Sigmoid colon (tissue), 7 donors: ENCODE measurements around the gene SMIM14. TPM values are rescaled to one million over a fixed set of nuclear protein-coding genes. Genes with fewer than 3 reads are reported as not detected.

Experiments
- DNase-seq: peaks from one replicate; pipeline ENCODE4 v3.0.0-alpha.2; 2019
- H3K27ac ChIP-seq, 4 donors: fragments of 200-600 bp; sonication (generic); one replicate each; pipeline ENCODE4 v1.5.1; 2016 to 2019; ENCODE audit warnings: mild to moderate bottlenecking in 1 of 4
- H3K27me3 ChIP-seq, 3 donors: fragments of 200-600 bp; sonication (generic); one replicate each; pipeline ENCODE4 v1.5.1; 2019; ENCODE audit warnings: mild to moderate bottlenecking in 1 of 3
- H3K36me3 ChIP-seq, 4 donors: fragments of 200-600 bp; sonication (generic); one replicate each; pipeline ENCODE4 v1.5.1; 2016 to 2019
- H3K4me1 ChIP-seq, 4 donors: fragments of 200-600 bp; sonication (generic); one replicate each; pipeline ENCODE4 v1.5.1; 2017 to 2019
- H3K4me3 ChIP-seq, 4 donors: fragments of 200-600 bp; sonication (generic); one replicate each; pipeline ENCODE4 v1.5.1; 2017 to 2019; ENCODE audit warnings: mild to moderate bottlenecking in 2 of 4, moderate library complexity in 1 of 4
- H3K9me3 ChIP-seq, 4 donors: fragments of 200-600 bp in 3 of 4; sonication (generic) in 3 of 4; one replicate each; pipeline versions ENCODE4 v1.5.1 to v1.6.1; 2013 to 2019
- EP300 ChIP-seq, 4 donors: sonication (generic); formaldehyde crosslinking; IDR thresholded peaks; one replicate each; pipeline ENCODE4 v1.6.1; 2017; ENCODE audit warnings: antibody characterized with exemption in 4 of 4
- POLR2A ChIP-seq, 2 donors: fragments of 450-650 bp; IDR thresholded peaks; one replicate each; pipeline ENCODE4 v1.6.1; 2016; ENCODE audit warnings: antibody characterized with exemption in 2 of 2, mild to moderate bottlenecking in 2 of 2, moderate library complexity in 2 of 2
- POLR2AphosphoS5 ChIP-seq, 4 donors: sonication (generic); formaldehyde crosslinking; IDR thresholded peaks; one replicate each; pipeline ENCODE4 v1.6.1; 2017; ENCODE audit warnings: antibody characterized with exemption in 4 of 4
- WGBS, 2 donors: extraction: QIAGEN DNeasy Blood & Tissue Kit; methylation state at CpG; one replicate each; pipeline ENCODE4 v1.1.7; 2013; 5-methylcytosine and 5-hydroxymethylcytosine counted together
- intact Hi-C: fragments of 100-400 bp; cut with DNase I; formaldehyde crosslinking; loops from one replicate; pipeline ENCODE4 v1.15.1; 2023
- polyA plus RNA-seq, 3 donors: library from polyadenylated mRNA; stranded (reverse); fragments of 200-250 nt; gene quantifications; one replicate each; pipeline ENCODE4 v1.2.3, GENCODE V29; 2013
- total RNA-seq, 4 donors: library from RNA; depleted of rRNA; stranded (reverse); fragments of >200 nt; gene quantifications; one replicate each; pipeline ENCODE4 v1.1.0, GENCODE V29; 2016
- TF ChIP-seq, protein P1 (sequence below), 4 experiments: fragments of 450-650 bp in 3 of 4; fragments of 200-600 bp in 1 of 4; IDR thresholded peaks; one replicate each; pipeline ENCODE4 v1.5.1; 2016 to 2019; ENCODE audit warnings: antibody characterized with exemption in 4 of 4, mild to moderate bottlenecking in 3 of 4, moderate library complexity in 2 of 4
- donor health status: healthy with polysubstance abuse.
- donor health status: Bipolar disorder and iron deficiency.
- donor health status: healthy.

Gene SMIM14
- total and polyA plus RNA-seq, 7 donors = 16.6 to 341 (median 33.9) TPM

GRCh38 chr4:39530682-39531081, 108.0 kb downstream of the SMIM14 start:
- no peaks in the 10 kb centered on the region for H3K27me3 ChIP-seq
- intact Hi-C loops = no loop called here
- H3K27ac ChIP-seq = no peak overlapping the region
- no peak for TF ChIP-seq POLR2A (IDR thresholded peaks at IDR 0.05)
- no peak for TF ChIP-seq POLR2AphosphoS5 (IDR thresholded peaks at IDR 0.05)
- TF ChIP-seq, protein P1, sequence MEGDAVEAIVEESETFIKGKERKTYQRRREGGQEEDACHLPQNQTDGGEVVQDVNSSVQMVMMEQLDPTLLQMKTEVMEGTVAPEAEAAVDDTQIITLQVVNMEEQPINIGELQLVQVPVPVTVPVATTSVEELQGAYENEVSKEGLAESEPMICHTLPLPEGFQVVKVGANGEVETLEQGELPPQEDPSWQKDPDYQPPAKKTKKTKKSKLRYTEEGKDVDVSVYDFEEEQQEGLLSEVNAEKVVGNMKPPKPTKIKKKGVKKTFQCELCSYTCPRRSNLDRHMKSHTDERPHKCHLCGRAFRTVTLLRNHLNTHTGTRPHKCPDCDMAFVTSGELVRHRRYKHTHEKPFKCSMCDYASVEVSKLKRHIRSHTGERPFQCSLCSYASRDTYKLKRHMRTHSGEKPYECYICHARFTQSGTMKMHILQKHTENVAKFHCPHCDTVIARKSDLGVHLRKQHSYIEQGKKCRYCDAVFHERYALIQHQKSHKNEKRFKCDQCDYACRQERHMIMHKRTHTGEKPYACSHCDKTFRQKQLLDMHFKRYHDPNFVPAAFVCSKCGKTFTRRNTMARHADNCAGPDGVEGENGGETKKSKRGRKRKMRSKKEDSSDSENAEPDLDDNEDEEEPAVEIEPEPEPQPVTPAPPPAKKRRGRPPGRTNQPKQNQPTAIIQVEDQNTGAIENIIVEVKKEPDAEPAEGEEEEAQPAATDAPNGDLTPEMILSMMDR (IDR thresholded peaks at IDR 0.05) = no peak
- TF ChIP-seq EP300 (IDR thresholded peaks at IDR 0.05) = no peak
- no peaks in the 10 kb centered on the region for H3K9me3 ChIP-seq
- DNase-seq = no peak
- peaks cover 0 to 29% (median 3%) of the 10 kb centered on the region in 4 donors for H3K36me3 ChIP-seq
- WGBS, 2 donors = 97 to 99% methylated on average over 3 of the region's 3 CpGs
- H3K4me3 ChIP-seq = no peak overlapping the region
- H3K4me1 ChIP-seq = peaks cover 0 to 26% (median 20%) of the 10 kb centered on the region in 4 donors

GRCh38 chr4:39529534-39529933, 109.1 kb downstream of the SMIM14 start:
- TF ChIP-seq POLR2AphosphoS5 (IDR thresholded peaks at IDR 0.05) (no peak), EP300 (IDR thresholded peaks at IDR 0.05) (no peak), POLR2A (IDR thresholded peaks at IDR 0.05) (no peak)
- Histone ChIP-seq H3K4me1 (peaks cover 0 to 28% (median 21%) of the 10 kb centered on the region in 4 donors), H3K36me3 (peaks cover 0 to 27% (median 3%) of the 10 kb centered on the region in 4 donors), H3K27ac (no peak overlapping the region), H3K4me3 (no peak overlapping the region), H3K27me3 (no peaks in the 10 kb centered on the region), H3K9me3 (no peaks in the 10 kb centered on the region)
- intact Hi-C loops = loop anchor here (5.0 kb wide), 1 partner anchor 162 kb away; the partner anchor contains the start of gene RFC1
- no peak for DNase-seq
- WGBS, 2 donors = 76 to 91% methylated on average over 2 of the region's 2 CpGs

GRCh38 chr4:39528061-39528465, 110.6 kb downstream of the SMIM14 start:
- 3 to 5% methylated on average over 21 of the region's 21 CpGs for WGBS, 2 donors
- Histone ChIP-seq H3K36me3 (peaks cover 0 to 14% (median 0%) of the 10 kb centered on the region in 4 donors), H3K27ac (peak overlapping the region; percentile 89 to 98 (median 97)), H3K4me3 (peak overlapping the region; percentile 70 to 92 (median 90)), H3K27me3 (no peaks in the 10 kb centered on the region), H3K9me3 (no peaks in the 10 kb centered on the region), H3K4me1 (peaks cover 0 to 28% (median 21%) of the 10 kb centered on the region in 4 donors)
- intact Hi-C loops = loop anchor here (5.0 kb wide), 1 partner anchor 161 kb away; the partner anchor contains the start of gene RFC1
- DNase-seq = peak; percentile 92
- peak in 1 of 4 donors; percentile 10 for TF ChIP-seq EP300 (IDR thresholded peaks at IDR 0.05)
- no peak for TF ChIP-seq POLR2A (IDR thresholded peaks at IDR 0.05)

GRCh38 chr4:39527296-39528060, 111.2 kb downstream of the SMIM14 start, which contains the start of gene UGDH:
Gene UGDH, minus strand, starts transcription at chr4:39527439. Its CDS starts 5,927 bp downstream, at chr4:39521512.
- no peaks in the 10 kb centered on the region for H3K9me3 ChIP-seq
- DNase-seq = peak; percentile 98
- H3K27me3 ChIP-seq = no peaks in the 10 kb centered on the region
- TF ChIP-seq POLR2AphosphoS5 (IDR thresholded peaks at IDR 0.05) = peak; percentile 92 to 98 (median 96)
- peak in 1 of 4 donors; percentile 9 for TF ChIP-seq EP300 (IDR thresholded peaks at IDR 0.05)
- TF ChIP-seq, protein P1 (IDR thresholded peaks at IDR 0.05) = no peak
- TF ChIP-seq POLR2A (IDR thresholded peaks at IDR 0.05) = peak; percentile 79 to 92
- intact Hi-C loops = loop anchor here (1.0 to 5.0 kb wide), 6 partner anchors 69 to 529 kb away; partner anchors contain the start of genes LIAS, N4BP2, PDS5A and RFC1
- WGBS, 2 donors = 0% methylated on average over 73 of the region's 73 CpGs
- peak within 1 kb of the TSS; percentile 89 to 98 (median 97) for H3K27ac ChIP-seq
- peaks cover 0 to 9% (median 0%) of the 10 kb centered on the region in 4 donors for H3K36me3 ChIP-seq
- peaks cover 0 to 28% (median 21%) of the 10 kb centered on the region in 4 donors for H3K4me1 ChIP-seq
- peak within 1 kb of the TSS; percentile 70 to 92 (median 90) for H3K4me3 ChIP-seq

DNA sequence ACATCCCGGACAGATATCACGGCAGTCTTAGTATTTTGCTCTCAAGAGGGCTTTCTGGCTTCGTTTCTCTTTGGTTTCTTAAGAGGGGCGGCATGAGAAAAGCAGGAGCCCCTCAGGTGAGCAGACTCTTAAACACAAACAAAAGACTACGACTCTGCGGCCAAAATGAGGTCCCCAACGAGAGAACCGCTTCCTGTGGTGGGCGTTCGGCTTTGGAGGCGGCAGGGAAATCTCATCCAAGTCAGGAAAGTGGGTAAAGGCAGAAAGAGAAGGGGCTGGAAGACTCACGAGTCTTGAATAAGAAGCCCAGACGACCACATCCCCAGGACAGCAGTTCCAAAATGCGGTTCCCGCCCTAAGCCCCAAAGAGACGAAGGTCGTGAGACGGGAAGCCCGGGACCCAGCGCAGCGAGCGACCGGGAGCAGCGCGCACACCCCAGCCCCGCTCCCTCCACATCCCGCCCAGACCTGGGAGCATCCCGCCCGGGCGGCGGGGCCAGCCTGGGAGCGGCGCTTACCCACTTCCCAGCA, 111.8 kb downstream of the SMIM14 start:
- H3K4me1 ChIP-seq = peaks cover 0 to 28% (median 21%) of the 10 kb centered on the region in 4 donors
- peak overlapping the region; percentile 89 to 98 (median 97) for H3K27ac ChIP-seq
- H3K36me3 ChIP-seq = peaks cover 0 to 3% (median 0%) of the 10 kb centered on the region in 4 donors
- 1% methylated on average over 33 of the region's 33 CpGs for WGBS, 2 donors
- peak overlapping the region; percentile 70 to 92 (median 90) for H3K4me3 ChIP-seq
- no peaks in the 10 kb centered on the region for H3K27me3 ChIP-seq
- intact Hi-C loops = loop anchor here (1.0 to 5.0 kb wide), 6 partner anchors 68 to 530 kb away; partner anchors contain the start of genes LIAS, N4BP2, PDS5A and RFC1
- TF ChIP-seq POLR2A (IDR thresholded peaks at IDR 0.05) (no peak), EP300 (IDR thresholded peaks at IDR 0.05) (no peak), POLR2AphosphoS5 (IDR thresholded peaks at IDR 0.05) (no peak)
- TF ChIP-seq, protein P1 (IDR thresholded peaks at IDR 0.05) = no peak
- no peaks in the 10 kb centered on the region for H3K9me3 ChIP-seq
- no peak for DNase-seq
